SU-DHL-6 (cell line): ENCODE measurements around the gene GRIN3B.

ENCODE experiments used
- H2AFZ ChIP-seq: fragments of 200-600 bp; sonication (generic); 2 replicates; pipeline ENCODE4 v1.6.1; 2014; ENCODE audit warnings: low read depth, mild to moderate bottlenecking, moderate library complexity, mixed read lengths, antibody characterized with exemption, low read length; ENCODE audit not compliant: severe bottlenecking
- H3F3A ChIP-seq: fragments of 200-600 bp; shearing (Covaris generic); 2 replicates; pipeline ENCODE4 v1.6.0; 2016; ENCODE audit warnings: antibody characterized with exemption, mild to moderate bottlenecking; ENCODE audit not compliant: insufficient read depth
- H3K27ac ChIP-seq: fragments of 200-600 bp; sonication (generic); 2 replicates; pipeline ENCODE4 v1.5.1; 2016; ENCODE audit warnings: low read depth, mild to moderate bottlenecking, low read length, moderate library complexity, mixed read lengths
- H3K27me3 ChIP-seq: fragments of 200-600 bp; sonication (generic), shearing (Covaris generic); 2 replicates; pipeline ENCODE4 v1.6.0; 2014; ENCODE audit warnings: mild to moderate bottlenecking, low read length
- H3K36me3 ChIP-seq: fragments of 200-600 bp; sonication (generic); 2 replicates; pipeline ENCODE4 v1.6.1; 2014; ENCODE audit warnings: mild to moderate bottlenecking, low read length, mixed read lengths
- H3K4me2 ChIP-seq: fragments of 300-600, 200-600 bp; shearing (Covaris generic), sonication (generic); 2 replicates; pipeline ENCODE4 v1.6.0; 2014; ENCODE audit warnings: low read length, low read depth, mild to moderate bottlenecking; ENCODE audit not compliant: poor library complexity, severe bottlenecking
- H3K4me3 ChIP-seq: fragments of 200-600 bp; sonication (generic); 2 replicates; pipeline ENCODE4 v1.5.1; 2014; ENCODE audit warnings: antibody characterized with exemption, low read length, mild to moderate bottlenecking, mixed read lengths; ENCODE audit not compliant: insufficient read depth, poor library complexity, severe bottlenecking
- H3K79me2 ChIP-seq: fragments of 200-600 bp; sonication (generic); 2 replicates; pipeline ENCODE4 v1.6.1; 2014; ENCODE audit warnings: mild to moderate bottlenecking, low read length, moderate library complexity; ENCODE audit not compliant: insufficient read depth
- H3K9ac ChIP-seq: fragments of 200-600 bp; sonication (generic); 2 replicates; pipeline ENCODE4 v1.7.0; 2014; ENCODE audit warnings: mild to moderate bottlenecking, low read length
- H3K9me2 ChIP-seq: fragments of 200-600 bp; sonication (generic); replicated peaks from 2 replicates; pipeline ENCODE4 v1.6.1; 2014; ENCODE audit warnings: low read length; ENCODE audit not compliant: insufficient read depth
- H3K9me3 ChIP-seq: fragments of 200-600 bp; sonication (generic); 2 replicates; pipeline ENCODE4 v1.6.1; 2014; ENCODE audit warnings: low read length, mixed read lengths; ENCODE audit not compliant: insufficient read depth
- H4K20me1 ChIP-seq: fragments of 200-600 bp; sonication (generic); 2 replicates; pipeline ENCODE4 v1.6.1; 2014; ENCODE audit warnings: low read depth, mild to moderate bottlenecking, antibody characterized with exemption, low read length, moderate library complexity, mixed read lengths
- EZH2phosphoT487 ChIP-seq: fragments of 200-600 bp; sonication (generic), shearing (Covaris generic); conservative IDR thresholded peaks from 2 replicates; pipeline ENCODE4 v1.6.1; 2018; ENCODE audit warnings: mild to moderate bottlenecking, antibody characterized with exemption, low read length, moderate library complexity, mixed read lengths
- TF ChIP-seq, protein P1 (sequence below): fragments of 200-600 bp; sonication (generic); IDR thresholded peaks from one replicate; pipeline ENCODE4 v1.5.1; 2017; ENCODE audit warnings: antibody characterized with exemption, mild to moderate bottlenecking, low read length, moderate library complexity; ENCODE audit not compliant: insufficient read depth, poor library complexity, severe bottlenecking

Gene GRIN3B

DNA sequence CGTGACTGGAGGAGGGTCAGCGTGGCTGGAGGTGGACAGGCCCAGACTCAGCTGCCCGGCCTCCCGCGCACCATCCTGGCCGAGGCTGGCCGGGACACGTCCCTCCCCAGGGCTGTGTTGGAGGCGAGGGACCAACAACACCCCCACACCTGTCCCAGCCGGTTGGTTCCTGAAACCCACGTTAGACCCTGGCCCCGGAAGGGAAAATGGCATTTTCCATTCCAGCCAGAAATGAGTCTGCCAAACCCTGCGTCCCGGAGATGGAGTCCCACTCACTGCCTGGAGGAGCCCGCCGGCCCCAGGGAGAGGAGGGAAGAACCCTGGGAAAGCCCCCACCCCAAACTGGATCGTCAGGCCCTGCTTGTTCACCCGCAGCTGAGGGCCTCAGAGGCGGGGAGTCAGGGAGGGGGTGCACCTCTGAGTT is 20.9 kb upstream of the GRIN3B start:
- Histone ChIP-seq H2AFZ (no peak overlapping the region), H3K36me3 (no peaks in the 10 kb centered on the region), H3F3A (peaks cover 9% of the 10 kb centered on the region), H3K27me3 (no peaks in the 10 kb centered on the region), H3K4me3 (no peak overlapping the region), H3K4me2 (no peak overlapping the region), H4K20me1 (no peaks in the 10 kb centered on the region), H3K9ac (no peak overlapping the region), H3K27ac (no peak overlapping the region), H3K79me2 (0 out of 2 replicates have a peak, but pooled peaks cover 1% of the 10 kb centered on the region), H3K9me2 (no peaks in the 10 kb centered on the region), H3K9me3 (no peaks in the 10 kb centered on the region)
- TF ChIP-seq EZH2phosphoT487 = no peak
- TF ChIP-seq, protein P1, sequence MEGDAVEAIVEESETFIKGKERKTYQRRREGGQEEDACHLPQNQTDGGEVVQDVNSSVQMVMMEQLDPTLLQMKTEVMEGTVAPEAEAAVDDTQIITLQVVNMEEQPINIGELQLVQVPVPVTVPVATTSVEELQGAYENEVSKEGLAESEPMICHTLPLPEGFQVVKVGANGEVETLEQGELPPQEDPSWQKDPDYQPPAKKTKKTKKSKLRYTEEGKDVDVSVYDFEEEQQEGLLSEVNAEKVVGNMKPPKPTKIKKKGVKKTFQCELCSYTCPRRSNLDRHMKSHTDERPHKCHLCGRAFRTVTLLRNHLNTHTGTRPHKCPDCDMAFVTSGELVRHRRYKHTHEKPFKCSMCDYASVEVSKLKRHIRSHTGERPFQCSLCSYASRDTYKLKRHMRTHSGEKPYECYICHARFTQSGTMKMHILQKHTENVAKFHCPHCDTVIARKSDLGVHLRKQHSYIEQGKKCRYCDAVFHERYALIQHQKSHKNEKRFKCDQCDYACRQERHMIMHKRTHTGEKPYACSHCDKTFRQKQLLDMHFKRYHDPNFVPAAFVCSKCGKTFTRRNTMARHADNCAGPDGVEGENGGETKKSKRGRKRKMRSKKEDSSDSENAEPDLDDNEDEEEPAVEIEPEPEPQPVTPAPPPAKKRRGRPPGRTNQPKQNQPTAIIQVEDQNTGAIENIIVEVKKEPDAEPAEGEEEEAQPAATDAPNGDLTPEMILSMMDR = no peak

DNA sequence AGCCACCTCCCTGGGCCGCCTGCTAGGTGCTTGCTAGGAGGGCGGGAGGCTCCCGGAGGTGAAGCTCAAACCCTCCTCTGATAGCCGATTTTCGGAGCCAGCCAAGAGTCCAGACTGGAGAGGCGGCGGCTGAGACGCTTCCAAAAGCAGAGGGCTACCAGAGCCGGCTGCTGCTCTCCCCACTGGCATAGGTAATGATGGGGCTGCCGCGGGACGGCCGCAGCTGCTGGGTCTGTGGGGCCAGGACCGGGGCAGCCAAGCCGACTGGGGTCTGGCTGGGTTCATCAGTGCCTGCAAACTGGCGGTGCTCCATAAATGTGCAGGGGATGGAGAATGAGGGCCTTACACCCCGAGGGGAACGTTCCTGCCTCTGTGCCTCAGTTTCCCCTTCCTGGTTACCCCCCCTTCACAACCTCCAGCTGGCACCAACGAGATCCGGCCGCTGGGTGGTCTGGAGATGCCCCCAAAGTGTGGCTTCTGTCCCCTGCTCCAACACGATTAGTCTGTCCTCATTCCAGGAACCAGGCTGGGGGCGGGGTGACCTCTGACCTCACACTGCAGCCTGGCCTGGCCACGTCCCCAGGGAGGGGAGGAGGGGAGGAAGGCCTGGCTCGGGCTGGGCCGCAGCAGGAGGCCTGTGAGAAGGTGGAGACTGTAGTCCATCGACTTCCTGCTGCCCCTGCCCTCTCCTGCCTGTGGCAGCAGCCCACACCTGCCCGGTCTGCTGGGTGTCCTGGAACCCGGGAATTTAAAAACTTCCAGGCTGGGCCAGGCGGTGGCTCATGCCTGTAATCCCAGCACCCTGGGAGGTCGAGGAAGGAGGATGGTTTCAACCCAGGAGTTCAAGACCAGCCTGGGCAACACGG is 19.9 kb upstream of the GRIN3B start:
- Histone ChIP-seq H3K27ac (no peak overlapping the region), H3K9ac (no peak overlapping the region), H3K36me3 (no peaks in the 10 kb centered on the region), H3F3A (peaks cover 9% of the 10 kb centered on the region), H3K27me3 (no peaks in the 10 kb centered on the region), H3K4me3 (no peak overlapping the region), H3K9me2 (no peaks in the 10 kb centered on the region), H3K9me3 (no peaks in the 10 kb centered on the region), H3K79me2 (0 out of 2 replicates have a peak, but pooled peaks cover 6% of the 10 kb centered on the region), H2AFZ (no peak overlapping the region), H4K20me1 (no peaks in the 10 kb centered on the region), H3K4me2 (no peak overlapping the region)
- TF ChIP-seq, protein P1 = no peak
- TF ChIP-seq EZH2phosphoT487 = no peak

DNA sequence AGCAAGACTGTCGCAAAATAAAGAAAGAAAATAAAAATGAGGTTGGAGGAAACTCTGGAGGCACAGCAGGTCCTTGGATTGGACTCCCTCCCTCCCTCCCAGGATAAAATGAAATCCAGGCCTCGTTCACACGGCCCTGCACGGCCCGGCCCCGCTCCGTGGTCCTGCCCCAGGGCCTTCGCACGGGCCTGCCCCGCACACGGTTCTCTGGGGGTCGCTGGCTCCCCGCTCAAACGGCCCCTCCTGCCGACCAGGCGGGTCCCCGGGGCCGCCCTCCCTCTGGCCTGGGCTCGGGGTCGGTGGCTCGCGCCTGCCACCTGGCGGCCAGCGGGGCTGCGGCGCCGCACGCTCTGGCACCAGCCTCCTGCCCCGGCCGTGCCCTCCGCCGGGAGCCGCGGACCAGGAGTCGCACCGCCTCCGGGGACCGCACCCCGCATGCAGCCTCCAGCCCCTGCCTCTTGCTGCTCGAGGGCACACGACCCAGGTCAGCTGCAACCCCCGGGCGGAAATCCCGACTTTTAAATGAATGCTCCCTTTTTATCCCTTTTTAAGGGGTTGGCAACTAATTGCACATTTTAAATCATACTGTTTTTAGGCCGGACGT is 17.6 kb upstream of the GRIN3B start:
- no peak for TF ChIP-seq EZH2phosphoT487
- TF ChIP-seq, protein P1 = peak; percentile 80
- H3F3A ChIP-seq = peaks cover 9% of the 10 kb centered on the region
- H3K9ac ChIP-seq = no peak overlapping the region
- 0 out of 2 replicates have a peak, but pooled peaks cover 6% of the 10 kb centered on the region for H3K79me2 ChIP-seq
- no peaks in the 10 kb centered on the region for H4K20me1 ChIP-seq
- no peaks in the 10 kb centered on the region for H3K27me3 ChIP-seq
- peak overlapping the region; percentile 33 for H3K4me2 ChIP-seq
- H3K36me3 ChIP-seq = no peaks in the 10 kb centered on the region
- H2AFZ ChIP-seq = no peak overlapping the region
- no peaks in the 10 kb centered on the region for H3K9me3 ChIP-seq
- no peak overlapping the region for H3K4me3 ChIP-seq
- no peaks in the 10 kb centered on the region for H3K9me2 ChIP-seq
- no peak overlapping the region for H3K27ac ChIP-seq
